SK-N-SH (cell line): Measurements from ENCODE around the gene AGAP1. TPM values are rescaled to one million over a fixed set of nuclear protein-coding genes. Genes with fewer than 3 reads are reported as not detected.

Experiments used
- CTCF ChIA-PET: fragments of 300-600, 350-600 bp; formaldehyde crosslinking; extraction: SDS; loops from one replicate; lab custom pipeline; 2021; lab: Yijun Ruan, JAX
- POLR2A ChIA-PET: fragments of 350-600 bp; sonication (Branson Sonifier 250); formaldehyde crosslinking; extraction: SDS; loops from one replicate; lab custom pipeline; 2020; ENCODE audit warnings: antibody characterized with exemption, inconsistent platforms; lab: Yijun Ruan, JAX
- DNase-seq: peaks from one replicate; pipeline ENCODE4 v3.0.0; 2012
- H2AFZ ChIP-seq: fragments of 200-600 bp; sonication (generic); 2 replicates; pipeline ENCODE4 v1.8.1; 2016; ENCODE audit warnings: antibody characterized with exemption, mild to moderate bottlenecking, low read depth
- H3F3A ChIP-seq: fragments of 200-600 bp; sonication (generic); replicated peaks from 2 replicates; pipeline ENCODE3; 2016; ENCODE audit warnings: antibody characterized with exemption, mild to moderate bottlenecking; ENCODE audit not compliant: insufficient read depth
- H3K27ac ChIP-seq, 2 experiments: fragments of 200-500 bp in 1 of 2; fragments of 200-600 bp in 1 of 2; sonication (Bioruptor generic) in 1 of 2; sonication (generic), shearing (Covaris generic) in 1 of 2; 2 replicates each; pipeline versions ENCODE4 v1.5.1 to v1.6.1; 2014 to 2016; ENCODE audit warnings: low read depth in 2 of 2, inconsistent platforms in 1 of 2, low read length in 1 of 2, mild to moderate bottlenecking in 1 of 2, mixed read lengths in 1 of 2
- H3K27me3 ChIP-seq: fragments of 200-600 bp; sonication (generic), shearing (Covaris generic); 2 replicates; pipeline ENCODE4 v1.6.1; 2016; ENCODE audit warnings: mixed run types; ENCODE audit not compliant: insufficient read depth
- H3K36me3 ChIP-seq, 2 experiments: fragments of 200-500 bp in 1 of 2; fragments of 200-600 bp in 1 of 2; sonication (Bioruptor generic) in 1 of 2; sonication (generic) in 1 of 2; replicated peaks in 1 of 2; 2 replicates each; pipeline versions ENCODE3 to v1.5.1; 2014 to 2016; ENCODE audit warnings: low read length in 1 of 2, mild to moderate bottlenecking in 1 of 2; ENCODE audit not compliant: insufficient read depth in 2 of 2, control insufficient read depth in 1 of 2
- H3K4me1 ChIP-seq, 2 experiments: fragments of 200-500 bp in 1 of 2; fragments of 200-600 bp in 1 of 2; sonication (Bioruptor generic) in 1 of 2; sonication (generic), shearing (Covaris generic) in 1 of 2; 2 replicates each; pipeline versions ENCODE4 v1.5.1 to v1.6.1; 2014 to 2016; ENCODE audit warnings: low read depth in 1 of 2, low read length in 1 of 2, mixed run types in 1 of 2; ENCODE audit not compliant: insufficient read depth in 2 of 2, control insufficient read depth in 1 of 2
- H3K4me2 ChIP-seq: fragments of 200-600 bp; sonication (generic), shearing (Covaris generic); 2 replicates; pipeline ENCODE4 v1.6.1; 2017; ENCODE audit warnings: mixed run types
- H3K4me3 ChIP-seq, 2 experiments: fragments of 200-500 bp in 1 of 2; fragments of 200-600 bp in 1 of 2; sonication (Bioruptor generic) in 1 of 2; sonication (generic), shearing (Covaris generic) in 1 of 2; 2 replicates each; pipeline versions ENCODE4 v1.5.1 to v1.8.1; 2014 to 2016; ENCODE audit warnings: low read depth in 2 of 2, inconsistent platforms in 1 of 2, low read length in 1 of 2, mild to moderate bottlenecking in 1 of 2, mixed read lengths in 1 of 2, moderate library complexity in 1 of 2
- H3K79me2 ChIP-seq: fragments of 200-600 bp; sonication (generic); 2 replicates; pipeline ENCODE4 v1.8.1; 2017; ENCODE audit warnings: mild to moderate bottlenecking; ENCODE audit not compliant: insufficient read depth
- H3K9ac ChIP-seq: fragments of 200-600 bp; sonication (generic); 2 replicates; pipeline ENCODE4 v1.6.1; 2017; ENCODE audit warnings: mixed run types
- H3K9me2 ChIP-seq: fragments of 200-600 bp; sonication (generic); 2 replicates; pipeline ENCODE4 v1.6.1; 2017; ENCODE audit warnings: mixed run types
- H3K9me3 ChIP-seq: fragments of 200-600 bp; sonication (generic); 2 replicates; pipeline ENCODE4 v1.6.1; 2017; ENCODE audit warnings: mixed run types, mild to moderate bottlenecking, moderate library complexity
- H4K20me1 ChIP-seq: fragments of 200-600 bp; sonication (generic); 2 replicates; pipeline ENCODE4 v1.6.1; 2017; ENCODE audit warnings: mild to moderate bottlenecking, mixed run types; ENCODE audit not compliant: insufficient read depth
- EP300 ChIP-seq, 2 experiments: IDR thresholded peaks; 2 replicates each; pipeline versions ENCODE4 v1.4.0 to v1.6.1; 2012; ENCODE audit warnings: borderline replicate concordance in 1 of 2, low read depth in 1 of 2, low read length in 1 of 2
- FOSL2 ChIP-seq: IDR thresholded peaks from 2 replicates; pipeline ENCODE4 v1.4.0; 2012; ENCODE audit warnings: low read depth, mild to moderate bottlenecking, moderate library complexity, borderline replicate concordance
- GATA2 ChIP-seq: sonication (generic); formaldehyde crosslinking; IDR thresholded peaks from 2 replicates; pipeline ENCODE4 v1.5.0; 2020; ENCODE audit warnings: mild to moderate bottlenecking, missing genetic modification reagents
- NFIC ChIP-seq: IDR thresholded peaks from 2 replicates; pipeline ENCODE4 v1.4.0; 2012; ENCODE audit warnings: borderline replicate concordance
- RCOR1 ChIP-seq: fragments of 150-350 bp; IDR thresholded peaks from 2 replicates; pipeline ENCODE4 v1.6.1; 2017; ENCODE audit warnings: antibody characterized with exemption, low read length
- RFX5 ChIP-seq: IDR thresholded peaks from 2 replicates; pipeline ENCODE4 v1.6.1; 2012; ENCODE audit warnings: mild to moderate bottlenecking, improper control_type of control experiment, low read length
- SIN3A ChIP-seq: IDR thresholded peaks from 2 replicates; pipeline ENCODE4 v1.6.1; 2012; ENCODE audit warnings: low read depth, mild to moderate bottlenecking, low read length, moderate library complexity, borderline replicate concordance
- SMC3 ChIP-seq: IDR thresholded peaks from 2 replicates; pipeline ENCODE4 v1.6.1; 2012; ENCODE audit warnings: low read depth, low read length, improper control_type of control experiment
- WGBS: methylation state at CpG from one replicate; pipeline ENCODE4 v1.1.6; 2017; ENCODE audit warnings: low lambda C conversion rate; 5-methylcytosine and 5-hydroxymethylcytosine counted together
- polyA plus RNA-seq, 3 experiments: library from polyadenylated mRNA; depleted of rRNA; stranded (reverse); fragments of >200 nt; gene quantifications; 2 replicates each; pipeline ENCODE4 v1.2.3, GENCODE V29; 2012
- TF ChIP-seq, protein P1 (sequence below): IDR thresholded peaks from 2 replicates; pipeline ENCODE4 v1.4.0; 2012; ENCODE audit warnings: low read depth, borderline replicate concordance
- TF ChIP-seq, protein P2 (sequence below): fragments of 200-600 bp; sonication (generic); IDR thresholded peaks from 2 replicates; pipeline ENCODE4 v1.6.1; 2017; ENCODE audit warnings: antibody characterized with exemption, mild to moderate bottlenecking, moderate library complexity
- TF ChIP-seq, protein P3 (sequence below): IDR thresholded peaks from 2 replicates; pipeline ENCODE4 v1.4.0; 2012; ENCODE audit warnings: low read depth, borderline replicate concordance
- TF ChIP-seq, protein P4 (sequence below): fragments of 150-350 bp; IDR thresholded peaks from 2 replicates; pipeline ENCODE4 v1.6.1; 2016; ENCODE audit warnings: mild to moderate bottlenecking, low read depth, low read length

AGAP1 gene
- polyA plus RNA-seq, 1 of the 3 experiments (the other 2 are of a cell fraction) = 8.8 TPM

DNA sequence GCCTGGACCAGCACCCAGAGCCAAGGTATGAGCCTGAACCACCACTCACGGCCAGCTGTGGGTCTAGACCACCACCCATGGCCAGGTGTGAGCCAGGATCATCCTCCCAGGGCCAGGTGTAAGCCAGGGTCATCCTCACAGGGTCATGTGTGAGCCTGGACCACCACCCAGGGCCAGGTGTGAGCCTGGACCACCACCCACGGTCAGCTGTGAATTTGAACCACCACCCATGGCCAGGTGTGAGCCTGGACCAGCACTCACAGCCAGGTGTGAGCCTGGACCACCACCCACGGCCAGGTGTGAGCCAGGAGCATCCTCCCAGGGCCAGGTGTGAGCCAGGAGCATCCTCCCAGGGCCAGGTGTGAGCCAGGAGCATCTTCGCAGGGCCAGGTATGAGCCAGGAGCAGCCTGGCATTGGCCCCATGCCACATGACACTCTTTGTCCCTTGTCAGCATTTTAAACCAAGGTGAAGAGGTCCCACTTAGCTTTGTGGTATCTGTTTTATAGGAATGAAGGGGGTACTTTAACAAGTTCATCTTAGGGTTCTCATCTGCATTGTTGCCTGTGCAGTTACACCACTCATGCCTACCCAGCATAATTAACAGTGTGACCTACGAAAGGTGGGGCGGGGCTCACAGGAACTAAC is 71.2 kb downstream of the AGAP1 start:
- Histone ChIP-seq H3K4me3 (no peak overlapping the region), H3K9ac (no peak overlapping the region), H3K9me2 (no peaks in the 10 kb centered on the region), H3K9me3 (no peaks in the 10 kb centered on the region), H3K79me2 (peaks cover 33% of the 10 kb centered on the region), H3K36me3 (no peaks in the 10 kb centered on the region), H3K4me1 (peaks cover 12 to 16% of the 10 kb centered on the region in 2 experiments; a peak in 2 of 4 replicates), H3K27me3 (no peaks in the 10 kb centered on the region), H3K4me2 (no peak overlapping the region), H4K20me1 (peaks cover 50% of the 10 kb centered on the region), H3K27ac (no peak overlapping the region)
- no peak for DNase-seq
- POLR2A ChIA-PET = no interaction called here
- CTCF ChIA-PET = interaction anchor here (1.8 to 3.0 kb wide), 2 partner anchors 13 to 31 kb away, joined by 9 read pairs; no protein-coding TSS in a partner anchor
- TF ChIP-seq NFIC = no peak
- TF ChIP-seq, protein P1, sequence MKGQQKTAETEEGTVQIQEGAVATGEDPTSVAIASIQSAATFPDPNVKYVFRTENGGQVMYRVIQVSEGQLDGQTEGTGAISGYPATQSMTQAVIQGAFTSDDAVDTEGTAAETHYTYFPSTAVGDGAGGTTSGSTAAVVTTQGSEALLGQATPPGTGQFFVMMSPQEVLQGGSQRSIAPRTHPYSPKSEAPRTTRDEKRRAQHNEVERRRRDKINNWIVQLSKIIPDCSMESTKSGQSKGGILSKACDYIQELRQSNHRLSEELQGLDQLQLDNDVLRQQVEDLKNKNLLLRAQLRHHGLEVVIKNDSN = no peak
- TF ChIP-seq, protein P2, sequence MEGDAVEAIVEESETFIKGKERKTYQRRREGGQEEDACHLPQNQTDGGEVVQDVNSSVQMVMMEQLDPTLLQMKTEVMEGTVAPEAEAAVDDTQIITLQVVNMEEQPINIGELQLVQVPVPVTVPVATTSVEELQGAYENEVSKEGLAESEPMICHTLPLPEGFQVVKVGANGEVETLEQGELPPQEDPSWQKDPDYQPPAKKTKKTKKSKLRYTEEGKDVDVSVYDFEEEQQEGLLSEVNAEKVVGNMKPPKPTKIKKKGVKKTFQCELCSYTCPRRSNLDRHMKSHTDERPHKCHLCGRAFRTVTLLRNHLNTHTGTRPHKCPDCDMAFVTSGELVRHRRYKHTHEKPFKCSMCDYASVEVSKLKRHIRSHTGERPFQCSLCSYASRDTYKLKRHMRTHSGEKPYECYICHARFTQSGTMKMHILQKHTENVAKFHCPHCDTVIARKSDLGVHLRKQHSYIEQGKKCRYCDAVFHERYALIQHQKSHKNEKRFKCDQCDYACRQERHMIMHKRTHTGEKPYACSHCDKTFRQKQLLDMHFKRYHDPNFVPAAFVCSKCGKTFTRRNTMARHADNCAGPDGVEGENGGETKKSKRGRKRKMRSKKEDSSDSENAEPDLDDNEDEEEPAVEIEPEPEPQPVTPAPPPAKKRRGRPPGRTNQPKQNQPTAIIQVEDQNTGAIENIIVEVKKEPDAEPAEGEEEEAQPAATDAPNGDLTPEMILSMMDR = no peak
- TF ChIP-seq, protein P3, sequence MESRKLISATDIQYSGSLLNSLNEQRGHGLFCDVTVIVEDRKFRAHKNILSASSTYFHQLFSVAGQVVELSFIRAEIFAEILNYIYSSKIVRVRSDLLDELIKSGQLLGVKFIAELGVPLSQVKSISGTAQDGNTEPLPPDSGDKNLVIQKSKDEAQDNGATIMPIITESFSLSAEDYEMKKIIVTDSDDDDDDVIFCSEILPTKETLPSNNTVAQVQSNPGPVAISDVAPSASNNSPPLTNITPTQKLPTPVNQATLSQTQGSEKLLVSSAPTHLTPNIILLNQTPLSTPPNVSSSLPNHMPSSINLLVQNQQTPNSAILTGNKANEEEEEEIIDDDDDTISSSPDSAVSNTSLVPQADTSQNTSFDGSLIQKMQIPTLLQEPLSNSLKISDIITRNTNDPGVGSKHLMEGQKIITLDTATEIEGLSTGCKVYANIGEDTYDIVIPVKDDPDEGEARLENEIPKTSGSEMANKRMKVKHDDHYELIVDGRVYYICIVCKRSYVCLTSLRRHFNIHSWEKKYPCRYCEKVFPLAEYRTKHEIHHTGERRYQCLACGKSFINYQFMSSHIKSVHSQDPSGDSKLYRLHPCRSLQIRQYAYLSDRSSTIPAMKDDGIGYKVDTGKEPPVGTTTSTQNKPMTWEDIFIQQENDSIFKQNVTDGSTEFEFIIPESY = no peak
- no peak for TF ChIP-seq EP300 (IDR thresholded peaks at IDR 0.05; ENCODE audit: borderline replicate concordance in 1 of 2, low read depth in 1 of 2, low read length in 1 of 2)
- no peak for TF ChIP-seq SIN3A
- no peak for TF ChIP-seq SMC3
- no peak for TF ChIP-seq FOSL2
- TF ChIP-seq, protein P4, sequence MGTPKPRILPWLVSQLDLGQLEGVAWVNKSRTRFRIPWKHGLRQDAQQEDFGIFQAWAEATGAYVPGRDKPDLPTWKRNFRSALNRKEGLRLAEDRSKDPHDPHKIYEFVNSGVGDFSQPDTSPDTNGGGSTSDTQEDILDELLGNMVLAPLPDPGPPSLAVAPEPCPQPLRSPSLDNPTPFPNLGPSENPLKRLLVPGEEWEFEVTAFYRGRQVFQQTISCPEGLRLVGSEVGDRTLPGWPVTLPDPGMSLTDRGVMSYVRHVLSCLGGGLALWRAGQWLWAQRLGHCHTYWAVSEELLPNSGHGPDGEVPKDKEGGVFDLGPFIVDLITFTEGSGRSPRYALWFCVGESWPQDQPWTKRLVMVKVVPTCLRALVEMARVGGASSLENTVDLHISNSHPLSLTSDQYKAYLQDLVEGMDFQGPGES = no peak
- no peak for TF ChIP-seq RFX5
- no peak for TF ChIP-seq GATA2 (CRISPR knock-in tag)
- no peak for TF ChIP-seq RCOR1
- TF ChIP-seq, all 33 proteins: peak for 0
- Histone ChIP-seq H3F3A (no peaks in the 10 kb centered on the region), H2AFZ (no peak overlapping the region)
- WGBS = 95% methylated on average over 2 of the region's 6 CpGs
